OCI-LY1 (cell line): ENCODE data around the gene TMEM50A.
"Not testable (repeated sequence)": the region's sequence is repeated elsewhere in the genome, so short reads cannot be mapped to it uniquely, and the experiment has no call there.

Experiments used
- H2AFZ ChIP-seq: fragments of 200-600 bp; sonication (generic), shearing (Covaris generic); 2 replicates; pipeline ENCODE4 v1.6.0; 2014; ENCODE audit warnings: antibody characterized with exemption, mild to moderate bottlenecking, low read length
- H3F3A ChIP-seq: fragments of 200-600 bp; sonication (generic), shearing (Covaris generic); 2 replicates; pipeline ENCODE4 v1.6.0; 2014; ENCODE audit warnings: mild to moderate bottlenecking, antibody characterized with exemption, low read length, moderate library complexity; ENCODE audit not compliant: insufficient read depth
- H3K27ac ChIP-seq: fragments of 200-600 bp; sonication (generic); 2 replicates; pipeline ENCODE4 v1.5.1; 2014; ENCODE audit warnings: low read length, mixed run types, mild to moderate bottlenecking, low read depth; ENCODE audit not compliant: poor library complexity, severe bottlenecking
- H3K27me3 ChIP-seq: fragments of 200-600 bp; sonication (generic); 2 replicates; pipeline ENCODE4 v1.6.0; 2014; ENCODE audit warnings: antibody characterized with exemption, mild to moderate bottlenecking, low read length, moderate library complexity; ENCODE audit not compliant: insufficient read depth
- H3K36me3 ChIP-seq: fragments of 200-600 bp; sonication (generic); 2 replicates; pipeline ENCODE4 v1.6.1; 2014; ENCODE audit warnings: mild to moderate bottlenecking, antibody characterized with exemption, low read length, moderate library complexity, mixed read lengths; ENCODE audit not compliant: insufficient read depth
- H3K4me1 ChIP-seq: fragments of 200-600 bp; sonication (generic); 2 replicates; pipeline ENCODE4 v1.5.1; 2014; ENCODE audit warnings: mild to moderate bottlenecking, low read length, moderate library complexity; ENCODE audit not compliant: insufficient read depth, severe bottlenecking
- H3K4me2 ChIP-seq: fragments of 200-600 bp; sonication (generic), shearing (Covaris generic); 2 replicates; pipeline ENCODE4 v1.6.1; 2014; ENCODE audit warnings: low read length
- H3K4me3 ChIP-seq: fragments of 200-600 bp; sonication (generic); 2 replicates; pipeline ENCODE4 v1.5.1; 2014; ENCODE audit warnings: low read length, low read depth, mild to moderate bottlenecking, mixed read lengths; ENCODE audit not compliant: poor library complexity, severe bottlenecking
- H3K79me2 ChIP-seq: fragments of 200-600 bp; shearing (Covaris generic); 2 replicates; pipeline ENCODE4 v1.6.1; 2016; ENCODE audit warnings: mixed run types, low read length, mixed read lengths; ENCODE audit not compliant: insufficient read depth
- H3K9ac ChIP-seq: fragments of 200-600 bp; sonication (generic), shearing (Covaris generic); 2 replicates; pipeline ENCODE4 v1.6.1; 2014; ENCODE audit warnings: mild to moderate bottlenecking, low read length, mixed read lengths
- H3K9me2 ChIP-seq: fragments of 200-600 bp; sonication (generic), shearing (Covaris generic); 2 replicates; pipeline ENCODE4 v1.6.1; 2014; ENCODE audit warnings: low read depth, mild to moderate bottlenecking, low read length, mixed read lengths
- H3K9me3 ChIP-seq: fragments of 200-600 bp; shearing (Covaris generic); 2 replicates; pipeline ENCODE4 v1.6.1; 2014; ENCODE audit warnings: low read length, mixed read lengths
- H4K20me1 ChIP-seq: fragments of 200-600 bp; sonication (generic), shearing (Covaris generic); 2 replicates; pipeline ENCODE4 v1.6.0; 2016; ENCODE audit warnings: mild to moderate bottlenecking, low read length; ENCODE audit not compliant: insufficient read depth

Gene TMEM50A

GRCh38 chr1:25300729-25301128 lies 37.4 kb upstream of the TMEM50A start:
- H4K20me1 ChIP-seq, H3F3A ChIP-seq, H3K9me2 ChIP-seq, H3K27me3 ChIP-seq, H3K36me3 ChIP-seq, H2AFZ ChIP-seq, H3K9ac ChIP-seq, H3K79me2 ChIP-seq, H3K4me2 ChIP-seq, H3K27ac ChIP-seq, H3K9me3 ChIP-seq, H3K4me3 ChIP-seq, H3K4me1 ChIP-seq: not testable (repeated sequence)

DNA sequence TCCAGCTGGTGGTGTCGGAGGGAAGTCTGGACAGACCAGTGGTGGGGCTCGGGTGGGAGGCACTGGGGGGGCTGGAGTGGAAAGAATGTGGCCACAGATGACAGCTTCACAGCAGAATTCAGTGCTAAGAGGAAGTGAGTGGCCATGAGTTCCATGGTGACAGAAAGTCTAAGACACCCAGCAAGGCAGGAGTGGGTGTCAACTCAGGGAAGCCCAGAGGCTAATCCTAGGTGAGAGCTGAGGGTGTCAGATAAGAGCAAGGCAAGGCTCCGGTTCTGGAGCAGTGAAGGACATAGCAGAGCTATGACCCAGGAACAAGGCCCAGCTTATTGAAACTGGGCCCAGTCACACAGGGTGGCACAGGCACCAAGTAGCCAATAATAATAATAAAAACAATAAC lies 35.8 kb upstream of the TMEM50A start:
- H3K36me3 ChIP-seq, H4K20me1 ChIP-seq, H3K27me3 ChIP-seq, H3F3A ChIP-seq, H3K27ac ChIP-seq, H3K9ac ChIP-seq, H3K4me3 ChIP-seq, H3K9me2 ChIP-seq, H3K4me1 ChIP-seq, H3K4me2 ChIP-seq, H2AFZ ChIP-seq, H3K9me3 ChIP-seq, H3K79me2 ChIP-seq: not testable (repeated sequence)

- not testable (repeated sequence) for H3K4me3 ChIP-seq, H3K9ac ChIP-seq, H4K20me1 ChIP-seq, H3K79me2 ChIP-seq, H3K4me1 ChIP-seq, H2AFZ ChIP-seq, H3K4me2 ChIP-seq, H3K9me2 ChIP-seq, H3K27ac ChIP-seq, H3K9me3 ChIP-seq, H3K36me3 ChIP-seq, H3K27me3 ChIP-seq, H3F3A ChIP-seq
Observed at GRCh38 chr1:25304936-25305335, 33.2 kb upstream of the TMEM50A start.

- not testable (repeated sequence) for H3K9me2 ChIP-seq
Observed at GRCh38 chr1:25308168-25308567, 30.0 kb upstream of the TMEM50A start.

GRCh38 chr1:25309085-25309484 lies 29.0 kb upstream of the TMEM50A start:
- not testable (repeated sequence) for H3K36me3 ChIP-seq, H3K79me2 ChIP-seq, H2AFZ ChIP-seq, H3K27ac ChIP-seq, H3K9me3 ChIP-seq, H3F3A ChIP-seq, H3K9me2 ChIP-seq, H3K4me3 ChIP-seq, H3K4me1 ChIP-seq, H4K20me1 ChIP-seq, H3K9ac ChIP-seq, H3K27me3 ChIP-seq, H3K4me2 ChIP-seq

More at GRCh38 chr1:25308168-25308567, 30.0 kb upstream of the TMEM50A start:
- H2AFZ ChIP-seq, H3K27me3 ChIP-seq, H3K4me3 ChIP-seq, H4K20me1 ChIP-seq, H3K4me2 ChIP-seq, H3K27ac ChIP-seq, H3K79me2 ChIP-seq, H3K36me3 ChIP-seq, H3F3A ChIP-seq, H3K9me3 ChIP-seq, H3K9ac ChIP-seq, H3K4me1 ChIP-seq: not testable (repeated sequence)

DNA sequence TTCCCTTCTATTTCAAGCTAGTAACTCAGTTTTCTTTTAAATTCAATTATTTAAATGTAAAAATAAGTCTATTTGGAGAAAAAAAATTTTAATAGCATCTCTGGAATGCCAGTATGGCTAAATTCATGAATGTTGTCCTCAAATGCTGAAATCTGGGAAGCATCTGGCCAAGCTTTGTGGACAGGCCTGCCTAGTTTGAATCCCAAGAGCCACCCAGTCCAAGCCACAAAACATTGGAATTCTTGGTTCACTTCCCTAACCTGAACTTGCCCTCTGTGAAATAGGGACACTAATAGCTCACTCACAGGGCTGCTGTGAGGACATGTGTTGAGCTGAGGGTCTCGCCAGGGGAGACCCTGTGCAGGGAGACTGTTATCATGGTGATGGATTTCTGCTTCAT lies 28.6 kb upstream of the TMEM50A start:
- not testable (repeated sequence) for H3K27ac ChIP-seq, H3K4me3 ChIP-seq, H3K4me2 ChIP-seq, H3K36me3 ChIP-seq, H3K9me2 ChIP-seq, H3K9ac ChIP-seq, H3K4me1 ChIP-seq, H3F3A ChIP-seq, H3K27me3 ChIP-seq, H3K9me3 ChIP-seq, H3K79me2 ChIP-seq, H2AFZ ChIP-seq, H4K20me1 ChIP-seq

DNA sequence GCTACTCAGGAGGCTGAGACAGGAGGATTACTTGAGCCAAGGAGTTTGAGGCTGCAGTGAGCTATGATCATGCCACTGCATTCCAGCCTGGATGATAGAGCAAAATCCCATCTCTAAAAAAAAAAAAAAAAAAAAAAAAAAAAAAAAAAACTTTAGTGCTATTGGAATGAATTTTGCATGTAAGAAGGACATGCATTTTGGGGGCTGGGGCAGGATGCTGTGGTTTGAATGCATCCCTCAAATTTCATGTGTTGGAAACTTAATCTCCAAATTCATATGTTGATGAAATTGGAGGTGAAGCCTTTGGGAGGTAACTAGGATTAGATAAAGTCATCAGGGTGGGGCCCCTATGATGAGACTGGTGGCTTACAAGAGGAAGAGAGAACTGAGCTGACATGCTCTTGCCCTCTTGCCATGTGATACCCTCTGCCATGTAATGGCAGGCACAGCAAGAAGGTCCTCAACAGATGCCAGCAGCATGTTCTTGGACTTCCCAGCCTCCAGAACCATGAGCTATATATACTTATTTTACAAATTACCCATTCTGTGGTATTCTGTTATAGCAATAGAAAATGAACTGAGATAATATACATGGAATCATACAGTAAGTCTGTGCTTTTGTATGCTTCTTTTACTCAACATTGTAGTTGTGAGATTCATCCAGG lies 25.2 kb upstream of the TMEM50A start:
- not testable (repeated sequence) for H3K9ac ChIP-seq

DNA sequence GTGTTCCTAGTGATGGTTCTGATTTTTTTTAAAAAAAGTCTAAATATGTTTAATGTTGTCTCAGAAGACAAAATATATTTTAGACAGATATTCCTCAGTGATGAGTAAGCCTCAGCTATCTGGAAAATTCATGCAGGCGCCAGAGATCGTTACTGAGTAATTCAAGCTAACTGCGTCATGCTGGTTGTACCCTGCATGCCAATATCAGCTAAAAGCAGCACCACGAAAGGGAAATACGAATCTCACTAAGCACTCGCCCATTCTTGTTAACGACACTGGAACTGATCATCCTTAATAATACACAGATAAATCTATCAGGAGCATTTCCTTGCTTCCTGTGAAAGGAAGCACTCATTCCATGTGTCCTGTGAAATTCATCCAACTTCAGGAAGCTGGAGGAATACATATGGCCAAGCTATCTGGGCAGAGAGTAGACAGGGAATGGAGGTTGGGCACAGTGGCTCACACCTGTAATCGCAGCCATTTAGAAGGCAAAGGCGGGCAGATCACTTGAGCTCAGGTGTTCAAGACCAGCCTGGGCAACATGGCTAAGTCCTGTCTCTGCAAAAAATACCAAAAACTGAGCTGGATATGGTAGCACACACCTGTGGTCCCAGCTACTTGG lies 17.7 kb upstream of the TMEM50A start:
- not testable (repeated sequence) for H3K9ac ChIP-seq, H3K27ac ChIP-seq

More for the DNA sequence above, 25.2 kb upstream of the TMEM50A start:
- not testable (repeated sequence) for H3K4me1 ChIP-seq, H3K27me3 ChIP-seq, H3K36me3 ChIP-seq, H3F3A ChIP-seq, H3K27ac ChIP-seq, H3K4me2 ChIP-seq, H2AFZ ChIP-seq, H3K4me3 ChIP-seq, H4K20me1 ChIP-seq, H3K79me2 ChIP-seq, H3K9me3 ChIP-seq, H3K9me2 ChIP-seq

More for the DNA sequence above, 17.7 kb upstream of the TMEM50A start:
- H3K4me1 ChIP-seq, H3K9me3 ChIP-seq, H3K4me3 ChIP-seq, H2AFZ ChIP-seq, H3K4me2 ChIP-seq, H3K79me2 ChIP-seq, H3K9me2 ChIP-seq, H3F3A ChIP-seq, H4K20me1 ChIP-seq, H3K36me3 ChIP-seq, H3K27me3 ChIP-seq: not testable (repeated sequence)
